ENCODE data around the gene TSPAN6.

The TSPAN6 gene, protein sequence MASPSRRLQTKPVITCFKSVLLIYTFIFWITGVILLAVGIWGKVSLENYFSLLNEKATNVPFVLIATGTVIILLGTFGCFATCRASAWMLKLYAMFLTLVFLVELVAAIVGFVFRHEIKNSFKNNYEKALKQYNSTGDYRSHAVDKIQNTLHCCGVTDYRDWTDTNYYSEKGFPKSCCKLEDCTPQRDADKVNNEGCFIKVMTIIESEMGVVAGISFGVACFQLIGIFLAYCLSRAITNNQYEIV

DNA sequence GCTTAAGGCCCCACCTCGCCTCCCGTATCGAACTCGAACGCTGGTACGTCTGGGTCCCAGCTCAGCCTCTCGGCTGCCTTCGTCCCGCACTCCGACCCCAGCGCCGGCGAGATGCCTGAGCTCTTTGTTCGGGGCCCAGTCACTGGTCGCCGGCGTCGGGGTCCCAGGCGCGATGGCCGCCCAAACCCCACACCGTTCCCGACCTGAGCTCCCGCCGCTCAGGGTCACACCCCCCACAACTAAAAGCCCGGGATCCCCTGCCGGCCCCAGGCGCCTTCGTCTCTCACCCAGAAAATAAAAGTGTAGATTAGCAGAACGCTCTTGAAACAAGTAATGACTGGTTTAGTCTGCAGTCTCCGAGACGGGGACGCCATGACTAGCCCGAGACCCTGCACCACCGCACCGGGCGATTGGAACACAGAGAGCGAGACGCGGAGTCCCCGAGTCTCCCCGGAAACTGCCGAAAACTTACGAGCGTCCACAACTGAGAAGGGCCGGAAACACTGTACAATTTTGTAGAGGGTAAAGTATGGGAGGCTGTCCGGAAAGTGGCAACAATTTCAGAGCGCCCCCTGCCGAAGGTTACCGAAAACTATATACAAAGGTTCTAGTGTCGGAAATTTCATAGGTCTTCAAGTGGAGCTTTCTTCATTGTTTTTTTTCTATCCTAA lies at the start of gene TSPAN6:
Gene TSPAN6, minus strand, starts transcription at position 486 of the 671 bp plus-strand sequence. Its CDS starts 112 bp downstream, at position 374.
- TF ChIP-seq, protein P1, sequence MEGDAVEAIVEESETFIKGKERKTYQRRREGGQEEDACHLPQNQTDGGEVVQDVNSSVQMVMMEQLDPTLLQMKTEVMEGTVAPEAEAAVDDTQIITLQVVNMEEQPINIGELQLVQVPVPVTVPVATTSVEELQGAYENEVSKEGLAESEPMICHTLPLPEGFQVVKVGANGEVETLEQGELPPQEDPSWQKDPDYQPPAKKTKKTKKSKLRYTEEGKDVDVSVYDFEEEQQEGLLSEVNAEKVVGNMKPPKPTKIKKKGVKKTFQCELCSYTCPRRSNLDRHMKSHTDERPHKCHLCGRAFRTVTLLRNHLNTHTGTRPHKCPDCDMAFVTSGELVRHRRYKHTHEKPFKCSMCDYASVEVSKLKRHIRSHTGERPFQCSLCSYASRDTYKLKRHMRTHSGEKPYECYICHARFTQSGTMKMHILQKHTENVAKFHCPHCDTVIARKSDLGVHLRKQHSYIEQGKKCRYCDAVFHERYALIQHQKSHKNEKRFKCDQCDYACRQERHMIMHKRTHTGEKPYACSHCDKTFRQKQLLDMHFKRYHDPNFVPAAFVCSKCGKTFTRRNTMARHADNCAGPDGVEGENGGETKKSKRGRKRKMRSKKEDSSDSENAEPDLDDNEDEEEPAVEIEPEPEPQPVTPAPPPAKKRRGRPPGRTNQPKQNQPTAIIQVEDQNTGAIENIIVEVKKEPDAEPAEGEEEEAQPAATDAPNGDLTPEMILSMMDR (conservative IDR thresholded peaks at IDR 0.05; ENCODE audit: low read length): peak; percentile 63
- H3K4me3 ChIP-seq (ENCODE audit: low read length): peak within 1 kb of the TSS; percentile 68
- peak; percentile 80 for DNase-seq (ENCODE audit: low read depth)

DNA sequence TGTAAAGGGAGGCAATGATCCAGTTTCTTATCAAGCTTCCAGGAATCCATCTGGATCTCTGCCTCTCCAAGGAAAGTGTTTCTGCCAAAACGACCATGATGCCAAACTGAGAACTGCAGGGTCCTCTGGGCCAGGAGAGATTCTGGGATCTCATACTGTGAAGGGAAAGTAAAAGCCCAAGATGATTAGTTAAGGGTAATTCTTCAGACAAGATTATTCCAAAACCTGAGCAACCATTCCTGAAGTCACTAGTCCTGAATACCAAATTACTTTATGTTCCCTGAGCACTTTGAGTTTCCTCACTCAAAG lies 49.3 kb upstream of the TSPAN6 start:
- TF ChIP-seq, protein P1 (conservative IDR thresholded peaks at IDR 0.05; ENCODE audit: low read length): no peak
- no peak overlapping the region for H3K4me3 ChIP-seq (ENCODE audit: low read length)
- DNase-seq (ENCODE audit: low read depth): no peak

DNA sequence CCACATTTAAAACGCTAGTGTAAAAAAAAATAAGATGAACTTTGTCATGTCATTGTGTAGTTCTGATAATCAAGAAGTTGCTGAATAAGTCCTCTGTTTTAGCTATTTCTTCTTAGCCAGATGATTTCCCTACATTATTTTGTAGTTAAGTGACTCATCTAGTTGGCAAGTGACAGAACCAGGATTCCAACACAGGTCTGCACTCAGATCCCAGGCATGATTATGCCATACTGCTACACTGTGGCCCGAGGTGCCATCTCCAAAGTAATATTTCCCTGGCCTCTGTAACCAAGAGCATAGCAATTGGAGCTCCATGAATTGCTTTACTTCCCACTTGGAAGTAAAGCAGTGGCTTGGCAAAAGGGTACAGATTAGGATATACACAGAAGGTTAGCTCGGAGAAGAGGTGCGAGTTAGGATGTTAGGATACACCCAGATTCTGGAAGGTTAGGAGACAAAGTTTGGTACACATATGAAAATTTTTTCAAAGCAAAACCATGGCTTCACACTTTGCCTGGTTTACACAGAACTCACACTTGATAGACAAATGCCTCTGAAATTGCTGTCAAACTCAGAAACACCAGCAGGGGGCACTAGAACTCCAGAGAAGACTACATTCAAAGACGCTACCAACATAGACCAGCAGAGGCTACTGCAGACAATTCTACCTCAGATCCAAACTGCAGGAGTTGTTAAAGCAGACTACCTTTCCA lies 48.8 kb upstream of the TSPAN6 start:
- TF ChIP-seq, protein P1 (conservative IDR thresholded peaks at IDR 0.05; ENCODE audit: low read length): peak; percentile 88
- peak; percentile 64 for DNase-seq (ENCODE audit: low read depth)

DNA sequence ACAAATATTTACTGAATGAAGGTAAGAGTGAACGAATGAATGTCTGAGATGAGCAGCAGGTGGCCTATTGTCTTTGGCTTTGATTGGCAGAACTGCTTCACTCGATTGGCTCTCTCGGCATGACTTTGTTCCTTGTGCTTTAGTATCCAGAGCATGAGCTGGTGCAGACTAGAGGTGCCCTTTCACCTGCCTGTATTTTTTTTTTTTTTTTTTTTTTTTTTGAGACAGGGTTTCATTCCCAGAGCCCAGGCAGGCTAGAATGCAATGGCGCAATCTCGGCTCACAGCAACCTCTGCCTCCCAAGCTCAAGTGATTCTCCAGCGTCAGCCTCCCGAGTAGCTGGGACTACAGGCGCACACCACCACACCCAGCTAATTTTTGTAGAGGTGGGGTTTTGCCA lies 46.3 kb upstream of the TSPAN6 start:
- no peak for DNase-seq (ENCODE audit: low read depth)
- TF ChIP-seq, protein P1 (conservative IDR thresholded peaks at IDR 0.05; ENCODE audit: low read length): no peak
- no peak overlapping the region for H3K4me3 ChIP-seq (ENCODE audit: low read length)

More for the DNA sequence above, 48.8 kb upstream of the TSPAN6 start:
- H3K4me3 ChIP-seq (ENCODE audit: low read length): no peak overlapping the region

DNA sequence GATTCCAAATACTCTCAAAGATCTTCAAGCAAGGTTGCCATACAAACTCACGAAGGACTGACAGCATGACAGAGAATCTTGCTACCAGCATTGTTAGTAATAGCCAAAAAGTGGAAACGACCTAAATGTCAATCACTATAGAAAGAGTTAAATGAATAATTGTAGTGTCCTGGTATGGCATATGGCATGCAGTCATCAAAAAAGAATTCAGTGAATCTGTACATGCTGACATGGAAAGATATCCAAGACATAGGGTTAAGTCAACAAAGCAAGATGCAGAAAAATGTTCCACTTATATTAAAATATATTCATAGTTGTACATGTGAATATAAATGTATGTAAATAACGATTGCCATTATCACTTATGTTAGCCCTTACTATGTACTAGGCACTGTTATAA lies 45.0 kb upstream of the TSPAN6 start:
- TF ChIP-seq, protein P1 (conservative IDR thresholded peaks at IDR 0.05; ENCODE audit: low read length): no peak
- H3K4me3 ChIP-seq (ENCODE audit: low read length): no peak overlapping the region
- DNase-seq (ENCODE audit: low read depth): no peak

DNA sequence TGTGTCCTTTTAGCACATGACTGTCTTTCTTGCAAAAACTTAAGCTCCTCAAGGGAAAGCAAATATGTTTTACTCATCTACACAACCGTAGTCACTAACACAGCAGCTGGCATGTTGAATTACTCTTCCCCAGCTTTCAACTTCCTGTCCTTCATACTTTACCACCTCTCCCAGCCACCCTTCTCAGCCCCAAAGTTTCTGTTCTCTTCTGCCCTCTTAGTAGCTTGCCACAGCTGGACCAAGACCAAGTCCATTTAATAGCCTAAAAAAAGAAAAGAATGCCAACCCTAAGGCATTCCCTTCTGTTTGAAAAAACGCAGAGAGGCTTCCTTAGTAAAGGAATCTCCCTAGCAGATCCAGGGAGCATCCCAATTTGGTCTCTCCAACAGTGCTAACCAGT lies 44.1 kb upstream of the TSPAN6 start:
- no peak overlapping the region for H3K4me3 ChIP-seq (ENCODE audit: low read length)
- peak; percentile 21 for DNase-seq (ENCODE audit: low read depth)
- TF ChIP-seq, protein P1 (conservative IDR thresholded peaks at IDR 0.05; ENCODE audit: low read length): no peak

Data from AG10803 (cell line).